Panc1 (cell line): Measurements from ENCODE around the gene FRS2. TPM values are rescaled to one million over a fixed set of nuclear protein-coding genes. Genes with fewer than 3 reads are reported as not detected.

Experiments used
- ATAC-seq: fragments of 200-7000 bp; cut with Tn5 transposase; 2 replicates; pipeline ENCODE4 v1.9.1; 2020; ENCODE audit warnings: mild to moderate bottlenecking, moderate library complexity
- BruUV-seq: library from RNA; stranded (reverse); fragments of 400-500 nt; replicated peaks from 2 replicates; lab custom pipeline; 2021; lab: Mats Ljungman, UMichigan
- CTCF ChIA-PET: fragments of 300-600 bp; sonication (Branson Sonifier 250); formaldehyde crosslinking; loops from one replicate; lab custom pipeline; 2022; ENCODE audit warnings: antibody characterized with exemption; lab: Charles Lee
- POLR2A ChIA-PET: fragments of 300-600 bp; sonication (Branson Sonifier 250); formaldehyde crosslinking; loops from one replicate; lab custom pipeline; 2022; ENCODE audit warnings: antibody characterized with exemption; lab: Charles Lee
- DNase-seq: peaks from one replicate; pipeline ENCODE4 v3.0.0-alpha.2; 2010; ENCODE audit warnings: low read depth, low spot score
- H3K27ac ChIP-seq: 2 replicates; pipeline ENCODE4 v1.5.1; 2011; ENCODE audit warnings: mild to moderate bottlenecking, low read length, inconsistent platforms
- H3K27me3 ChIP-seq: fragments of 200-500 bp; sonication (Bioruptor generic); 2 replicates; pipeline ENCODE4 v1.6.0; 2014; ENCODE audit warnings: low read length, inconsistent platforms; ENCODE audit not compliant: control insufficient read depth, insufficient read depth
- H3K36me3 ChIP-seq: fragments of 200-500 bp; sonication (Bioruptor generic); 2 replicates; pipeline ENCODE4 v1.5.1; 2014; ENCODE audit warnings: inconsistent platforms, mild to moderate bottlenecking, low read length, moderate library complexity; ENCODE audit not compliant: control insufficient read depth, insufficient read depth
- H3K4me1 ChIP-seq: 2 replicates; pipeline ENCODE4 v1.5.1; 2011; ENCODE audit warnings: inconsistent platforms, mild to moderate bottlenecking, low read length, moderate library complexity; ENCODE audit not compliant: control insufficient read depth, insufficient read depth
- H3K4me3 ChIP-seq, 2 experiments: 2 replicates each; pipeline ENCODE4 v1.5.1; 2011 to 2012; ENCODE audit warnings: low read depth in 2 of 2, low read length in 2 of 2, mild to moderate bottlenecking in 2 of 2, inconsistent platforms in 1 of 2, moderate library complexity in 1 of 2
- H3K9me3 ChIP-seq: fragments of 200-500 bp; sonication (Bioruptor generic); 2 replicates; pipeline ENCODE4 v1.5.1; 2014; ENCODE audit warnings: low read depth, mild to moderate bottlenecking, inconsistent platforms, low read length, moderate library complexity; ENCODE audit not compliant: control insufficient read depth, insufficient read depth
- CTCF ChIP-seq: fragments of 450-650 bp; IDR thresholded peaks from 2 replicates; pipeline ENCODE4 v1.5.1; 2017; ENCODE audit warnings: mild to moderate bottlenecking
- POLR2AphosphoS5 ChIP-seq: IDR thresholded peaks from 2 replicates; pipeline ENCODE4 v1.6.1; 2012; ENCODE audit warnings: mild to moderate bottlenecking, low read depth, low read length, moderate library complexity
- REST ChIP-seq, 2 experiments: IDR thresholded peaks; 2 replicates each; pipeline ENCODE4 v1.6.1; 2011 to 2012; ENCODE audit warnings: low read depth in 2 of 2, control low read depth in 1 of 2, low read length in 1 of 2, mild to moderate bottlenecking in 1 of 2, moderate library complexity in 1 of 2; ENCODE audit not compliant: insufficient read depth in 1 of 2
- SIN3A ChIP-seq: IDR thresholded peaks from 2 replicates; pipeline ENCODE4 v1.6.1; 2012; ENCODE audit warnings: low read depth, mild to moderate bottlenecking, low read length, moderate library complexity, borderline replicate concordance; ENCODE audit not compliant: insufficient read depth
- TCF7L2 ChIP-seq: IDR thresholded peaks from 2 replicates; pipeline ENCODE4 v1.6.1; 2011; ENCODE audit warnings: mild to moderate bottlenecking, low read depth, low read length, inconsistent platforms
- in situ Hi-C: cut with HindIII; loops from 2 replicates; pipeline ENCODE4 v1.10.0; 2016; ENCODE audit warnings: low sequenced_read_pairs, low pct_unique_long_range_greater_than_20kb
- intact Hi-C: fragments of 100-400 bp; cut with micrococcal nuclease; formaldehyde crosslinking; loops from one replicate; pipeline ENCODE4 v1.10.0; 2022; ENCODE audit not compliant: unreplicated experiment
- total RNA-seq: library from RNA; stranded (reverse); gene quantifications from one replicate; pipeline ENCODE4 v1.2.1, GENCODE V29; 2021; ENCODE audit not compliant: unreplicated experiment

FRS2 gene
- total RNA-seq, 1 experiment from 2014 or later = 26.6 TPM

- TF ChIP-seq SIN3A = no peak
- TF ChIP-seq CTCF = no peak
- no peak for TF ChIP-seq REST (IDR thresholded peaks at IDR 0.05; ENCODE audit: insufficient read depth in 1 of 2, low read depth in 2 of 2, low read length in 1 of 2)
- TF ChIP-seq TCF7L2 = no peak
- H3K9me3 ChIP-seq = no peaks in the 10 kb centered on the region
- H3K36me3 ChIP-seq = no peaks in the 10 kb centered on the region; the same call in none of the 2 replicates
- H3K27ac ChIP-seq = 0 out of 2 replicates have a peak overlapping the region, but pooled peaks have one; percentile 13
- in situ Hi-C loops = no loop called here
- POLR2A ChIA-PET = no interaction called here
- BruUV-seq = no TSS peak
- H3K4me1 ChIP-seq = peaks cover 46% of the 10 kb centered on the region
- CTCF ChIA-PET = no interaction called here
- DNase-seq = no peak
- ATAC-seq = no peak
- intact Hi-C loops = no loop called here
- H3K27me3 ChIP-seq = no peaks in the 10 kb centered on the region
- no peak overlapping the region for H3K4me3 ChIP-seq
These were observed 4.3 kb downstream of the FRS2 start for GRCh38 chr12:69474456-69474855.

GRCh38 chr12:69475237-69475975 is 5.2 kb downstream of the FRS2 start:
- intact Hi-C loops = no loop called here
- POLR2A ChIA-PET = no interaction called here

More at GRCh38 chr12:69475237-69475975, 5.2 kb downstream of the FRS2 start:
- Histone ChIP-seq H3K4me1 (peaks cover 43% of the 10 kb centered on the region), H3K4me3 (peak overlapping the region in 1 of 2 experiments; percentile 9; a peak in 2 of 4 replicates), H3K27ac (peak overlapping the region; percentile 32; the same call in 1 of the 2 replicates), H3K9me3 (no peaks in the 10 kb centered on the region), H3K27me3 (no peaks in the 10 kb centered on the region), H3K36me3 (no peaks in the 10 kb centered on the region; the same call in none of the 2 replicates)
- DNase-seq = no peak
- in situ Hi-C loops = loop anchor here (25.0 kb wide), 1 partner anchor 112 kb away; the partner anchor contains the start of gene CCT2
- peak; percentile 61; the same call in 1 of the 2 replicates for ATAC-seq
- BruUV-seq = no TSS peak
- CTCF ChIA-PET = no interaction called here
- TF ChIP-seq SIN3A = no peak
- TF ChIP-seq REST (IDR thresholded peaks at IDR 0.05; ENCODE audit: insufficient read depth in 1 of 2, low read depth in 2 of 2, low read length in 1 of 2) = no peak
- TF ChIP-seq POLR2AphosphoS5 = no peak
- no peak for TF ChIP-seq TCF7L2
- no peak for TF ChIP-seq CTCF
